GM12875 (cell line): ENCODE measurements around the gene PDE9A.

Experiments
- H3K4me3 ChIP-seq: one replicate; pipeline ENCODE4 v1.5.1; 2011; ENCODE audit warnings: low read depth, low read length, control low read depth
- TF ChIP-seq, protein P1 (sequence below): IDR thresholded peaks from 2 replicates; pipeline ENCODE4 v1.5.1; 2011; ENCODE audit warnings: low read depth, mild to moderate bottlenecking, control low read depth, inconsistent platforms, low read length, moderate library complexity, borderline replicate concordance; ENCODE audit not compliant: insufficient read depth

Gene PDE9A

DNA sequence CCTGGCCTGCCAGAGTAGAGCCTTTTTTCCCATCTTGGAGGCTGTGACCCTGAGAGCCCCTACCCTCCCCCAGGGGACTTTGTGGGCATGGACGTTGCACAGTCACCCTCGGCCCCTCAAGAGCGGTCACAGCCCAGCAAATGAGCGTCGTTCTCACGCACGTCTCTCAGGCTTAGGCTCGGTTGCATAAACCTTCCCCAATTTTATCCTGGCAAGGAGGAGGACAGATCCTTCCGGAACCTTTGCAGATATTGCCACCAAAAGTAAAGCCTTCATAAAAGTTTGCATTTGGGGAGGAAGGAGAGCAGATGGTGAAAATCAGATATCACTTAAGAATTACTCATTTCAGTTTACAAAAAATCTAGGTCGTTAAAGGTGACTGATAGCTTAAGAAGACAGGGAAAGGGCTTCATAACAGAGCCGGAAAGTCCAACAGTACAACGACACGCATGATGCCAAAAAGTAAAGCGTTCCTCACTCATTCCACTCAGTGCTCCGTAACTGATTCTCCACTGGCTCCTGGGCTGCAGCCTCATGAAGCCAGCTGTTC lies 29.3 kb downstream of the PDE9A start:
- H3K4me3 ChIP-seq, result no peak overlapping the region

DNA sequence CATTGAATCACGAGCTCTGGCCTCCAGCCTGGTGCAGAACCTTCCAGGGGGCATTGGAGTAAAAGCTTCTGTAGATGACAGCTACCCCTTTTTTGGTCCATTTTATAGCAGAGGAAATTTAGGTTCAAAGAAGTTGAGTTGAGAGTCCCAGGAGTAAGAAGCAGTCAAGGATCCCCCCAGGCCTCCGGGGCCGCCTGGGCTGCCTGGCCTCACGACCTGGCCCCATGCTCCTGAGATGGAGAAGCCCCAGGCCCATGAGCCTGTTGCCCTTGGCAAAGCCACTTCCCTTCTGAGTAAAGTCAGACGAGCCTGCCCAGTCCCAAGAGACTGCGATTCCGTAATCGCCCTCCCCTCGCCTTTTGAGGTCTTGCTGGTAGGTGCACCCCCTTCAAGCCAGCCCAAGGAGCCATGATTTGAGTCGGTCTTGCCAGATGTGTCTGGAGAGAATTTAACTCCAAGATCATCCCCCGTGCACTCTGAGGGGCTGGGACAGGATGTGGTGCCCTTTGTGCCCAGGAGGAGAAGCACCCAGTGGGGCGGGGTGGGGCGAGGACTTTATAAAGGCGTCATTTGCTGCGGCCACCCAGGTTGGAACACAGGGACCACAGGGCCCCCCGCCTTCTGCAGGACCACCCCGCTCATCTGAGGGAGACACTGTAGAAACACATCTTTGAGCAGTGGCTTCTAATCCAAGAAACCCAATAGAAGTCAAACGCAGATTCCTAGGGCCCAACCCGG lies 30.1 kb downstream of the PDE9A start:
- TF ChIP-seq, protein P1, sequence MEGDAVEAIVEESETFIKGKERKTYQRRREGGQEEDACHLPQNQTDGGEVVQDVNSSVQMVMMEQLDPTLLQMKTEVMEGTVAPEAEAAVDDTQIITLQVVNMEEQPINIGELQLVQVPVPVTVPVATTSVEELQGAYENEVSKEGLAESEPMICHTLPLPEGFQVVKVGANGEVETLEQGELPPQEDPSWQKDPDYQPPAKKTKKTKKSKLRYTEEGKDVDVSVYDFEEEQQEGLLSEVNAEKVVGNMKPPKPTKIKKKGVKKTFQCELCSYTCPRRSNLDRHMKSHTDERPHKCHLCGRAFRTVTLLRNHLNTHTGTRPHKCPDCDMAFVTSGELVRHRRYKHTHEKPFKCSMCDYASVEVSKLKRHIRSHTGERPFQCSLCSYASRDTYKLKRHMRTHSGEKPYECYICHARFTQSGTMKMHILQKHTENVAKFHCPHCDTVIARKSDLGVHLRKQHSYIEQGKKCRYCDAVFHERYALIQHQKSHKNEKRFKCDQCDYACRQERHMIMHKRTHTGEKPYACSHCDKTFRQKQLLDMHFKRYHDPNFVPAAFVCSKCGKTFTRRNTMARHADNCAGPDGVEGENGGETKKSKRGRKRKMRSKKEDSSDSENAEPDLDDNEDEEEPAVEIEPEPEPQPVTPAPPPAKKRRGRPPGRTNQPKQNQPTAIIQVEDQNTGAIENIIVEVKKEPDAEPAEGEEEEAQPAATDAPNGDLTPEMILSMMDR, result no peak
- H3K4me3 ChIP-seq, result no peak overlapping the region

More for the DNA sequence above, 29.3 kb downstream of the PDE9A start:
- TF ChIP-seq, protein P1, result no peak

DNA sequence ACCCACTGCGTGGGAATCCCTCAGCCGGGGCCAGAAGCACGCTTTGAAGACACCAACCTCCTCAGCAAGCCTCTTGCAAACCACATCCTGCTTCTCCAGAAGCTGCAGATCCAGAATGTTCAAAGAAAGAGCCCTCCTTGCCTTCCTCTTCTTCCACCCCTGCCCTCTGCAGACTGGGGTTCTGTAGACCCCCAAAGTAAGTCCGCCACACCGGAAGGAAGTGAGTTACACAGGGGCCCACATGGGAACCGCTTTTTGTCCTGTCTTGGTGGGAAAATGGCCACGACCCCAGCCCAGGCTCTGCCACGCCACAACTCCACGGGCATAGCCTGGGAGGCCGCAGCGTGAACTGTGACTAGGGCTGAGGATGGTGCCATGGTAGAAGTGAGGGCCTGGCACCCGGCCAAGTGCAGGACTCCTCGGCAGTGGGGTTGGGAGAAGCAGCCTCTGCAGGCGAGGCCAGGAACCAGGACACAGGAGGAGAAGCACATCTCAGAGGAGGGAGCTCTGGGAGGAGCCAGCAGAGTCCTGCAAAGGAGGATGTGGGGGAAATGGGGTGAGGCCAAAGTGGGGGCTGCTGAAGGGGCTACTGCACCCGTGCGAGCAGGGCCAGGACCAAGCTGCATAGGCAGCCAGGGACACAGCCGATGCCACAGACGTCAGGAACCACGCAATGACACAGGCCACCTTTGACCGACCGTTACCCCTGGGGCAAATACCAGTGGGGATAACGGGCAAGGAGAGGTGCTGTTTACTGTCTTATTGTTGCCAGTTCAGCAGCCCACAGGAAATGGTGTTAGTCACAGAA lies 30.9 kb downstream of the PDE9A start:
- TF ChIP-seq, protein P1, result no peak
- no peak overlapping the region for H3K4me3 ChIP-seq

DNA sequence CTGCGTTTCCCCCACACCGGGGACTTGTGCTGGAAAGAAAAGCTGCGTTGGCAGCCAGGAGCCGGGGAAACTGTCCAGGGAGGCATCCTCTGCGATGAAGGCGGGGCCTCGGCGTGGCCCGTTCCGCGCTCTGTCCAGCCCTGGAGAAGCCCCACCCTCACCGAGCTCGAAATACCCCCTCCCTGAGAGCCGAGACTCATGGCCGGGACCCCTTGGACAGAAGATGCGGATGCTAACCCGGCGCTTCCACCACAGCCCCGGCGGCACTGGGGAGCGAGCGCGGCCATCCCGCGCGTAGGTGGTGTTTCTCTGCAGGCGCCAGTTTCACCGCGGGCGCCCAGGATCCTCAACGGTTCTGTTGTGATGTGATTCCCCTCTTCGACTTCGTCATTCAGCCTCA lies 31.6 kb downstream of the PDE9A start:
- TF ChIP-seq, protein P1, result no peak
- H3K4me3 ChIP-seq, result no peak overlapping the region

DNA sequence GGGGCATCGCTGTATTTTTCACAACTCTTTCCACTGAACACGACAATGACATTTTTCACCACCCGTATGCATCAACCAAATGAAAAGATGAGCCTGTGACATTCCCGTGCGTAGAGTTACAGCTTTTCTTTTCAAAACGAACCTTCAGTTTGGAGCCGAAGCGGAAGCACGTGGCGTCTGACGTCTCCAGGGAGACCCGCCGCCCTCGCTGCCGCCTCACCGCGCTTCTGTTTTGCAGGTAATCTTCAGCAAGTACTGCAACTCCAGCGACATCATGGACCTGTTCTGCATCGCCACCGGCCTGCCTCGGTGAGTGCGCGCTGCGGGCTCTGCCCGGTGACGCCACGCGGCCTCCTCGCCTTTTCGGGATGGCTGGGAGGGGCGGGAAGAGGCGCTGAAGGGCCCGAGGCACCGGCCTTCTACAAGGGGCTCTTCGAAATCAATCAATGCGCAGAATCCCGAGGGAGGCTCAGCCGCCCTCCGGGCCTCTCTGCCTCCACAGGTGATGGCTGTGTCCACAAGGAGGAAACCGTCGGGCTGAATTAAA lies 32.6 kb downstream of the PDE9A start:
- TF ChIP-seq, protein P1, result no peak
- no peak overlapping the region for H3K4me3 ChIP-seq

DNA sequence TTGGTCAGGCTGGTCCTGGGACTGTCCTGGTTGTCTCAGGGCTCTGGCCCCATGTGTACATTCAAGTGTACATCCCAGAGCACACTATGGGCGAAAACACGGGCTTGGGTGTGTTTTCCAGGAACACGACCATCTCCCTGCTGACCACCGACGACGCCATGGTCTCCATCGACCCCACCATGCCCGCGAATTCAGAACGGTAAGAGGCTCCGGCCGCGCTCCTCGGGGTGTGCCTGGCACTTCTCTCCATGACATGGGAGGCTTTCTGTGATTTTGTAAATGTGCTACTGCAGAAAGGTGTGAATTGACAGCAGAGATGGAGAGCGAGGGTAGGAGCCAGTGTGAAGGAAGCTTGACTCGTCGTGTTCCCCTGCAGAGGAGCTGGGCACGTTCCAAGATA lies 34.4 kb downstream of the PDE9A start:
- TF ChIP-seq, protein P1, result no peak
- H3K4me3 ChIP-seq, result no peak overlapping the region
